HG02571 (cell line): ENCODE measurements around the gene CEBPA.

Experiments
- ATAC-seq: cut with Tn5 transposase; IDR thresholded peaks from one replicate; pipeline ENCODE4 v1.9.1; 2021; ENCODE audit warnings: mild to moderate bottlenecking, moderate library complexity; ENCODE audit not compliant: unreplicated experiment

The CEBPA gene

GRCh38 chr19:33273881-33274662 is 28.3 kb downstream of the CEBPA start:
- no peak for ATAC-seq

GRCh38 chr19:33273065-33273736 is 29.1 kb downstream of the CEBPA start:
- no peak for ATAC-seq

- no peak for ATAC-seq
Measured at GRCh38 chr19:33271246-33272021, 30.9 kb downstream of the CEBPA start.

- no peak for ATAC-seq
Measured at GRCh38 chr19:33270769-33271168, 31.6 kb downstream of the CEBPA start.

- no peak for ATAC-seq
Measured at GRCh38 chr19:33269016-33269415, 33.3 kb downstream of the CEBPA start.

GRCh38 chr19:33268162-33268991 is 34.0 kb downstream of the CEBPA start:
- ATAC-seq = no peak

- no peak for ATAC-seq
Measured at GRCh38 chr19:33267706-33268105, 34.6 kb downstream of the CEBPA start.

GRCh38 chr19:33266974-33267484 is 35.3 kb downstream of the CEBPA start:
- no peak for ATAC-seq

- ATAC-seq = no peak
Measured at GRCh38 chr19:33264881-33265445, 37.4 kb downstream of the CEBPA start.

GRCh38 chr19:33263325-33264023 is 38.9 kb downstream of the CEBPA start:
- ATAC-seq = no peak

- ATAC-seq = no peak
Measured at GRCh38 chr19:33261511-33262189, 40.7 kb downstream of the CEBPA start.

- no peak for ATAC-seq
Measured at GRCh38 chr19:33260628-33261418, 41.5 kb downstream of the CEBPA start.

GRCh38 chr19:33259539-33259938 is 42.8 kb downstream of the CEBPA start:
- ATAC-seq = no peak

GRCh38 chr19:33257828-33258227 is 44.5 kb downstream of the CEBPA start:
- ATAC-seq = no peak

GRCh38 chr19:33256261-33256660 is 46.1 kb downstream of the CEBPA start:
- ATAC-seq = no peak

GRCh38 chr19:33255781-33256180 is 46.6 kb downstream of the CEBPA start:
- ATAC-seq = no peak

GRCh38 chr19:33254245-33254824 is 48.0 kb downstream of the CEBPA start:
- ATAC-seq = no peak

- no peak for ATAC-seq
Measured at GRCh38 chr19:33252971-33253370, 49.4 kb downstream of the CEBPA start.
